GM10248 (cell line): ENCODE measurements around the gene TRAF1.

Source experiments
- CTCF ChIA-PET: fragments of 300-600 bp; sonication (Branson Sonifier 250); formaldehyde crosslinking; extraction: SDS; loops from one replicate; lab custom pipeline; 2021; ENCODE audit warnings: antibody characterized with exemption; lab: Yijun Ruan, JAX
- POLR2A ChIA-PET: fragments of 350-650 bp; sonication (Branson Sonifier 250); formaldehyde crosslinking; extraction: SDS; loops from one replicate; lab custom pipeline; 2020; ENCODE audit warnings: antibody characterized with exemption; lab: Yijun Ruan, JAX
- DNase-seq: peaks from one replicate; pipeline ENCODE4 v3.0.0; 2012; ENCODE audit errors: extremely low spot score
- CTCF ChIP-seq: IDR thresholded peaks from 2 replicates; pipeline ENCODE4 v1.5.1; 2012; ENCODE audit warnings: mild to moderate bottlenecking, low read depth; ENCODE audit errors: extremely low read depth, missing control alignments, control extremely low read depth

The TRAF1 gene

GRCh38 chr9:120932086-120932823 is 5.7 kb upstream of the TRAF1 start:
- no peak for TF ChIP-seq CTCF
- DNase-seq, result no peak
- CTCF ChIA-PET, result interaction anchor here (0.7 to 3.1 kb wide), 4 partner anchors 8 to 176 kb away, joined by 3 to 13 read pairs (median 6); no protein-coding TSS in a partner anchor
- POLR2A ChIA-PET, result interaction anchor here (0.7 kb wide), 1 partner anchor 19 kb away, joined by 3 read pairs; no protein-coding TSS in a partner anchor

- CTCF ChIA-PET, result interaction anchor here (0.7 to 2.2 kb wide), 3 partner anchors 10 to 388 kb away, joined by 3 to 8 read pairs (median 4); no protein-coding TSS in a partner anchor
- no peak for TF ChIP-seq CTCF
- DNase-seq, result peak; percentile 78
- POLR2A ChIA-PET, result interaction anchor here (0.6 to 0.9 kb wide), 4 partner anchors 18 to 309 kb away, joined by 3 to 4 read pairs (median 3); no protein-coding TSS in a partner anchor
Measured at GRCh38 chr9:120931231-120932085, 4.9 kb upstream of the TRAF1 start.

- no peak for DNase-seq
- no peak for TF ChIP-seq CTCF
- CTCF ChIA-PET, result interaction anchor here (0.6 to 2.3 kb wide), 8 partner anchors 8 to 169 kb away, joined by 3 to 8 read pairs (median 4); partner anchors contain the start of gene FBXW2
- POLR2A ChIA-PET, result interaction anchor here (0.5 to 1.3 kb wide), 3 partner anchors 136 to 696 kb away, joined by 3 to 4 read pairs (median 4); partner anchors contain the start of gene FBXW2
Measured at GRCh38 chr9:120929229-120929791, 2.7 kb upstream of the TRAF1 start.

- TF ChIP-seq CTCF, result no peak
- peak; percentile 78 for DNase-seq
- ChIA-PET POLR2A (interaction anchor here (0.5 to 1.3 kb wide), 3 partner anchors 135 to 697 kb away, joined by 3 to 4 read pairs (median 4); partner anchors contain the start of gene FBXW2), CTCF (interaction anchor here (0.8 to 2.3 kb wide), 5 partner anchors 10 to 168 kb away, joined by 3 to 8 read pairs (median 5); partner anchors contain the start of gene FBXW2)
Measured at GRCh38 chr9:120928483-120929228, 2.1 kb upstream of the TRAF1 start.

- CTCF ChIA-PET, result interaction anchor here (0.6 kb wide), 1 partner anchor 11 kb away, joined by 3 read pairs; no protein-coding TSS in a partner anchor
- TF ChIP-seq CTCF, result no peak
- no peak for DNase-seq
- POLR2A ChIA-PET, result no interaction called here
Measured at GRCh38 chr9:120928015-120928482, 1.5 kb upstream of the TRAF1 start.
